ENCODE data around the gene LAMB4.

The LAMB4 gene

GRCh38 chr7:108054537-108054936 is 75.6 kb downstream of the LAMB4 start:
- TF ChIP-seq CTCF (conservative IDR thresholded peaks at IDR 0.05; ENCODE audit: low read depth, low read length) = no peak
- no peak overlapping the region for H3K4me3 ChIP-seq (ENCODE audit: low read length)
- DNase-seq (ENCODE audit: low read depth) = no peak

DNA sequence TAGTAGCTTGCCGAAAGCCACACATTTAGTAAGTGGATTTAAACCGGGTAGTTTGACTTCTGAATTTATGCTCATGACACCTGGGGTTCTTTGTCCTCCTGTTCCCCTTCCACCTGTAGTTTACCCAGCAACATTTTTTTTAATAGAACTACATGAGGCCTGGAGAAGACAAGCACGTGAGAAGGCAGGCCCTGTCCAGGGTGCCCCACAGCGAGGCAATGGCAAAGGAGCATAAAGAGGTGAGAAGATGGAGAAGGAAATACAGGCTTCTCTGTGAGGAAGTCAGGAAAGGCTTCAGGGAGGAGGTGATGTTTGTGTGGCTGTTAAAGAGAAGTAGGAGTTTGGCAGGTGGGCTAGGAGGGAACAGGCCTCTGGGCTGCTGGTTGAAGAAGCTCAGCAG is 76.9 kb downstream of the LAMB4 start:
- TF ChIP-seq CTCF (conservative IDR thresholded peaks at IDR 0.05; ENCODE audit: low read depth, low read length) = no peak
- no peak for DNase-seq (ENCODE audit: low read depth)
- H3K4me3 ChIP-seq (ENCODE audit: low read length) = no peak overlapping the region

- no peak overlapping the region for H3K4me3 ChIP-seq (ENCODE audit: low read length)
- no peak for DNase-seq (ENCODE audit: low read depth)
- TF ChIP-seq CTCF (conservative IDR thresholded peaks at IDR 0.05; ENCODE audit: low read depth, low read length) = no peak
Measured at GRCh38 chr7:108051454-108051853, 78.7 kb downstream of the LAMB4 start.

- H3K4me3 ChIP-seq (ENCODE audit: low read length) = no peak overlapping the region
- no peak for TF ChIP-seq CTCF (conservative IDR thresholded peaks at IDR 0.05; ENCODE audit: low read depth, low read length)
- DNase-seq (ENCODE audit: low read depth) = no peak
Measured at GRCh38 chr7:108049962-108050361, 80.2 kb downstream of the LAMB4 start.

DNA sequence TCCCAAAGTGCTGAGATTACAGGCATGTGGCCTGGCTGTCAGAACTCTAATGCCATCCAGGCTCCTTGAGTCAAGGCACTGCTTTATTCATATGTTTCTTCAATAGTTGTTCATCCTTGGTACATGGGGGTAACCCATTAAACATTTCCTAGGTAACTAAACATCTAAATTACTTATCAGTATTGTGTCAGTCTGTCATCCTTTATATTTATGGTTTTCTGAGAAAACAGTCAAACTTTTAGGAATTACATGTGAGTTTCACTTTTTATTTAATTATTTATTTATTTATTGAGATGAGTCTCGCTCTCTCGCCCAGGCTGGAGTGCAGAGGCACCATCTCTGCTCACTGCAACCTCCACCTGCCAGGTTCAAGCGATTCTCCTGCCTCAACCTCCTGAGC is 81.7 kb downstream of the LAMB4 start:
- no peak for DNase-seq (ENCODE audit: low read depth)
- no peak for TF ChIP-seq CTCF (conservative IDR thresholded peaks at IDR 0.05; ENCODE audit: low read depth, low read length)
- no peak overlapping the region for H3K4me3 ChIP-seq (ENCODE audit: low read length)

- no peak for DNase-seq (ENCODE audit: low read depth)
- no peak for TF ChIP-seq CTCF (conservative IDR thresholded peaks at IDR 0.05; ENCODE audit: low read depth, low read length)
- H3K4me3 ChIP-seq (ENCODE audit: low read length) = no peak overlapping the region
Measured at GRCh38 chr7:108046952-108047506, 83.1 kb downstream of the LAMB4 start.

- no peak for DNase-seq (ENCODE audit: low read depth)
- H3K4me3 ChIP-seq (ENCODE audit: low read length) = no peak overlapping the region
- TF ChIP-seq CTCF (conservative IDR thresholded peaks at IDR 0.05; ENCODE audit: low read depth, low read length) = no peak
Measured at GRCh38 chr7:108045669-108046068, 84.5 kb downstream of the LAMB4 start.
